H54 (cell line): ENCODE results near the gene ZNF189.

Experiments used
- DNase-seq: peaks from one replicate; pipeline ENCODE4 v3.0.0; 2011; ENCODE audit warnings: low spot score, mixed read lengths; ENCODE audit not compliant: insufficient read length
- FAIRE-seq: peaks from 3 replicates; lab custom pipeline; 2011; peaks lifted over from hg19 to GRCh38; lab: Jason Lieb, UNC
- POLR2A ChIP-seq: IDR thresholded peaks from 2 replicates; pipeline ENCODE4 v1.6.1; 2011; ENCODE audit warnings: low read depth, mild to moderate bottlenecking, low read length

The ZNF189 gene

DNA sequence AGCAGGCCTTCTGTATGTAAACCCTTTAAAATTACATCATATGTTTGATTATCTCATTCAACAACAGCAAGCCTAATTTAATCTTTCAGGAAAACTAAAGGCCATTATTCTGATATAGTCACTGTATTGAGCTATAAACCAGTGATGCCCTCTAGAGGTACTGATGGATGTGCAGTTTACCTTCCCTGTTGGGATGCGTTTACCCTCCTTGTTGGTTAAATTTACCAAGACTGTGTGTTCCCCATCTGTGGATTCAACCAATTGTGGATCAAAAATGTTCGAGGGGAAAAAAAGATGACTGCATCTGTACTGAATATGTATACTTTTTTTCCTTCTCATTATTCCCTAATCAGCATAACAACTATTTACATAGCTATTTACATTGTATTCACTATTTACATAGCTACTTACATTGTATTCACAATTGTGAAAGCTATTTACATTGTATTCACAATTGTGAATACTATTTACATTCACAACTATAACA is 10.1 kb upstream of the ZNF189 start:
- DNase-seq (no peak), FAIRE-seq (peak; percentile 98)

DNA sequence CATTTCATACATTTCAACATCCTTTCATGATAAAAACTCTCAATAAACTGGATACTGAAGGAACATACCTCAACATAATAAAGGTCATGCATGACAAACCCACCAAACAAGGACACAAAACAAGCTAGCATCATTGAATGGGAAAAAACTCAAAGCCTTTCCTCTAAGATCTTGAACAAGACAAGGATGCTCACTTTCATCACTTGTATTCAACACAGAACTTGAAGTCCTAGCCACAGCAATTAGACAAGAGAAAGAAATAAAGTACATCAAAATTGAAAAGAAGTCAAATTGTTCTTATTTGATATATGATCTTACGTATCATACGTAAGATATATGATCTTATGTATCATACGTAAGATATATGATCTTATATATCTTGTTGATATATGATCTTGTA is 5.5 kb upstream of the ZNF189 start:
- no peak for TF ChIP-seq POLR2A
- DNase-seq (no peak), FAIRE-seq (no peak)

More for the DNA sequence above, 10.1 kb upstream of the ZNF189 start:
- TF ChIP-seq POLR2A, result no peak

DNA sequence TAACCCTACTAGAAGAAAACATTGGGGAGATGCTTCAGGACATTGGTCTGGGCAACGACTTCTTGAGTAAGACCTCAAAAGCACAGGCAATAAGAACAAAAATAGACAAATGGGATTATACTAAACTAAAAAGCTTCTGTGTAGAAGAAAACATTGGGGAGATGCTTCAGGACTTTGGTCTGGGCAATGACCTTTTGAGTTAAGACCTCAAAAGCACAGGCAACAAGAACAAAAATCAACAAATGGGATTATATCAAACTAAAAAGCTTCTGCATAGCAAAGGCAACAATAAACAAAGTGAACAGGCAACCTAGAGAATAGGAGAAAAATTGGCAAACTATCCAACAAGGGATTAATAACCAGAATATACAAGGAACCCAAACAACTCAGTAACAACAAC is 4.0 kb upstream of the ZNF189 start:
- FAIRE-seq, result peak; percentile 43
- DNase-seq, result no peak
- no peak for TF ChIP-seq POLR2A

DNA sequence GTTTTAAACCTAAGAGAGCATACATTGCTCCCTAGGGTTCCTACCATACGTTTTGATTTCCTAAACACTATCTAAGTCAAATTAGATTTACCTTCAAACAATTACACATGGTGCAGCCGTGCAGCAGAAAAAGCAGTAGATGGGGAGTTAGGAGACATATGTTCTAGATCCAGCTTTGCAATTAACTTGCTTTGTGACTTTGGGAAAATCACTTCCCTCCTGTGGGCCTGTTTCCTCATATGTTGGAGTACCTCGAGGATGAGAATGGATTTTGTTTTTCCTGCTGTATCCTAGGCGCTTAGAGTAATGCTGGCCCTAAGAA is 944 bp upstream of the ZNF189 start:
- no peak for TF ChIP-seq POLR2A
- DNase-seq (no peak), FAIRE-seq (no peak)

DNA sequence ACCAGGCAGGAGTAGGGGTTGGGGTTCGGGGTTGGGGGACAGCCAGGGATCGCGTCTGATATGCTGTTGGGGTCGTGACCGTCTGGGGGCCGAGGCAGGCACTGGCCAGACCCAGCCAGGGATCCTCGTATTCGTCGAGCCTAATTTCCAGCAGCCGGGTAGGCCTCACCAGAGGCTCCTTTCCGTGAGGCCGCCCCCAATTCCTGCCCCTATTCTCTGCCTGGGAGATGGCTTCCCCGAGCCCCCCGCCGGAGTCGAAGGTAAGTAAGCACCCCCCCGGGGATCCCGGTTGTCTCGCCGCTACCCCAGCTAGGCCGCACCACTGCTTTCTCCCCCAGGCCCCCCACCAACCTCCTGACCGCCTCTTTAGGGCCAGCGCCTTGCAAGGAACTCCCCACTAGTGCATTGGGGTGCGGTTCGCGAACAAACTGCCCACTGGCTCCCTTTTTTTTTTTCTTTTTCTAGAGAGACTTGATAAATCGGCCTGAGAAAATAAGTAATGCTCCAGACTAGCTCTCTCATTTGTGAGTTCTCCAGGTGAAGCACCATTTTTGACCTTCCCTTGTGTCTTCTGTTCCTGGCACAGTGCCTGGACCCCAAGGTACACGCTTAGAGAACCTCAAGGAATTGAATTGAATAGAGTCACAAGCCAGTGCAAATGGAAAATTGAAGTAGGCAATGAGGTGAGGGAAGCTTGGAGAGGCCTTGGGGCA is 435 bp downstream of the ZNF189 start:
- no peak for DNase-seq
- no peak for TF ChIP-seq POLR2A
- no peak for FAIRE-seq

DNA sequence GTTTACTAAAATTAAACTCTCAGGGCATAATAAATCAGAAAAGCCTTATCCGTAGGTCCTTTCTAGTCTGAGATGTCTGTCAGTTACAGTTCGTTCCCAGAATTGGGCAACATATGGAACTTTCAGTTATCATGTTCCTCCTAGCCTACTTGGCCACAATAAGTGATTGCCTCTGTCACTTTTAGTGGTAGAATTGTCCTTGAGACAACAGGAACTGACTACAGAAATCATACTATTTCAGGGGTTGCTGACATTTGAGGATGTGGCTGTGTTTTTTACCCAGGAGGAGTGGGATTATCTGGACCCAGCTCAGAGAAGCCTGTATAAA is 956 bp downstream of the ZNF189 start:
- no peak for TF ChIP-seq POLR2A
- DNase-seq (no peak), FAIRE-seq (peak; percentile 62)

DNA sequence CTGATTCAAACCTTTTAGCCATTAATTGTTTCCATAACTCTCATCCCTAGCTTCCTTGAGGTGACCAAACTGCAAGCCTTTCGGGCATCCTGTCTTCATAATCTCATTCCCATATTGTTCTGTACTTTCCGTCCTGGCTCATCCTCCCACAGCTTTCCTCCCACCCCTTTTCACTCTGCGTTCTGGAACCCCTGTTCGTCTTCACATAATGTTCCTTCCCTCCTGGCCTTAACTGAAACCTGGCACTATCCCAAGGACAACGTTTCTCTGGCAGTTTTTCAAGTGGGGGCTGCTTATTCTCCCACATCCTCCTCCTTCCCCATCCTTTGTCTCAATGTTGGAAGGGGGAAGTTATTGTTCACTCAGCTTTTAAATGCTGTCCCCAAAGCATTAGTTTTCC is 1.5 kb downstream of the ZNF189 start:
- DNase-seq (no peak), FAIRE-seq (peak; percentile 50)
- TF ChIP-seq POLR2A, result no peak

DNA sequence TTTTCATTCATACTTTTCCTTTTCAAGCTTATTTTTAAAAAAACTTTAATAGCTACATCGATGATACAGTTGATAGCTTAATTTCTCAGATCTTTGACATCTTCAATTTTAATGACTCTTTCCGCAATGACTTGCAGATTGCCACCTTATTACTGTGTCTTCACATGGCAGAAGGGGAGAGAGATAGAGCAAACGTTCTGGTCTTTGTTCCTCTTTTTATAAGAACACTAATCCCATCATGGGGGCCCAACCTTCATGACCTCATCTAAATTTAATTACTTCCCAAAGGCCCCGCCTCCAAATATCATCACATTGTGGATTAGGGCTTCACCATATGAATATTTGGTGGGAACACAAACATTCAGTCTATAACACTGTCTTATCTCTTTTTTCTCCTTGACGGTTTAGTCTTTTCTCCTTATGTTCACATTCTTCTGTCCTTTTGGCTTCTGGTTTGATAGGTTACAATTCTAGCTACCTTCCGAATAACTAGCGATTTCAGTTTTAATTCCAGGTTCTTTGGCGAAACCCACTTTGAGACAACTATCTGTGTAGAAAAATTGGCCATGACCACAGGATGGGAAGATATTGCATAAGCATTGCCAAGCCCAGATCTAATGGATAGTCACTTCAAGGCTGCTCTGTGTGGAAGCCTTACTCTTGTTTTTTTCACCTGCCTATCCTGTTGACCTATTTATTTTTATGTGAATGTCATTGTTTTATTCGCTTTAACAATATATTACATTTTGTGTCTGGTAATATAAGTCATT is 5.0 kb downstream of the ZNF189 start:
- DNase-seq, result no peak
- FAIRE-seq, result no peak
- TF ChIP-seq POLR2A, result no peak

DNA sequence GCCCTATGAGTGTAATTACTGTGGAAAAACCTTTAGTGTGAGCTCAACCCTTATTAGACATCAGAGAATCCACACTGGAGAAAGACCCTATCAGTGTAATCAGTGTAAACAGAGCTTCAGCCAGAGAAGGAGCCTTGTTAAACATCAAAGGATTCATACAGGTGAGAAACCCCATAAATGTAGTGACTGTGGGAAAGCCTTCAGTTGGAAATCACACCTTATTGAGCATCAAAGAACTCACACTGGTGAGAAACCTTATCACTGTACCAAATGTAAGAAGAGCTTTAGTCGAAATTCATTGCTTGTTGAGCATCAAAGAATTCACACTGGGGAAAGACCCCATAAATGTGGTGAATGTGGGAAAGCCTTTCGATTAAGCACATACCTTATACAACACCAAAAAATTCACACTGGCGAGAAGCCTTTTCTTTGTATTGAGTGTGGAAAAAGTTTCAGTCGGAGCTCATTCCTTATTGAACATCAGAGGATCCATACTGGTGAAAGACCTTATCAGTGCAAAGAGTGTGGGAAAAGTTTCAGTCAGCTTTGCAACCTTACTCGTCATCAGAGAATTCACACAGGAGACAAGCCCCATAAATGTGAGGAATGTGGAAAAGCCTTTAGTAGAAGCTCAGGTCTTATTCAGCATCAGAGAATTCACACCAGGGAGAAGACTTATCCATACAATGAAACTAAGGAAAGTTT is 9.9 kb downstream of the ZNF189 start:
- no peak for DNase-seq
- no peak for TF ChIP-seq POLR2A
- no peak for FAIRE-seq

DNA sequence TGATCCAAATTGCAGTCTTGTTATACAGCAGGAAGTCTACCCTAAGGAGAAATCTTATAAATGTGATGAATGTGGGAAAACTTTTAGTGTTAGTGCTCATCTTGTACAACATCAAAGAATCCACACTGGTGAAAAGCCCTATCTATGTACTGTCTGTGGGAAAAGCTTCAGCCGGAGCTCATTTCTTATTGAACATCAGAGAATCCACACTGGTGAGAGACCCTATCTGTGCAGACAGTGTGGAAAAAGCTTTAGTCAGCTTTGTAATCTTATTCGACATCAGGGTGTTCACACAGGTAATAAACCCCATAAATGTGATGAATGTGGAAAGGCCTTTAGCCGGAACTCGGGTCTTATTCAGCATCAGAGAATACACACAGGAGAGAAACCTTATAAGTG is 10.4 kb downstream of the ZNF189 start:
- TF ChIP-seq POLR2A, result no peak
- DNase-seq, result no peak
- FAIRE-seq, result peak; percentile 89

DNA sequence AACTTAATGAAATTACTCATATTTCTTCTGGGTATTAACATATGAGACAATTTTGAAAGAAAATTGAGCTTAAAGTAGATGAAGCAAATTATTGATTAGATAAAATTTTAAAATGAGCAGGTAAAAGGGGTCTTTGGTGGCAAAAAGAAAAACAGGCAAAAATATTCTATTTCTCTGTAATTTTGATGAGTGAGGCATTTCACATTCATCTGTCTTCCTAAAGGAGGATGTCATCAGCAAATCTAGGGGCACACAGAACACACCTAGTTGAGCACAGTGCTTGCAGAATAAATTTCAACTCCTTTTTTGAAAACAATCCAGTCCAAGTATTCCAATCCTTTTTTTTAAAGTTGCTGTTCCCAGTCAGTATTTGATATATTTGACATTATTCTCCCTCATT is 16.2 kb downstream of the ZNF189 start:
- no peak for FAIRE-seq

DNA sequence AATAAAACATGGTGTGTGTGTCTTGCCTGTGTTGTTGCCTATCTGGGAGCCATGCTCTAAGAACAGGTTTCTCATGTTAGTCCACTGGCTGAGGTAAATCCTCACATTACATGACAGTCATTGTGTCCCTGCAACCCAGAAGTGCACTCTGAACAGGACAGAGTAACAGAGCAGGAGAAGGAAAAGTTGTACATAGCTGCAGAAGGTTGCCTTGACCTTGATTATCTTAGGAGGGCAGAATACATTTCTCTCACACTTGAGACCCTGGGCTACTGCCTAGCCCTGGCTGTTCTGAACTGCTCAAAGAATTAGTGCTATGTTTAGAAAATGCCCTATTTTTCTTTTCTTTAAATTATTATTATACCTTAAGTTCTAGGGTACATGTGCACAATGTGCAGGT is 16.9 kb downstream of the ZNF189 start:
- no peak for DNase-seq
- peak; percentile 77 for FAIRE-seq
- TF ChIP-seq POLR2A, result no peak

More for the DNA sequence above, 16.2 kb downstream of the ZNF189 start:
- DNase-seq, result no peak
- no peak for TF ChIP-seq POLR2A

DNA sequence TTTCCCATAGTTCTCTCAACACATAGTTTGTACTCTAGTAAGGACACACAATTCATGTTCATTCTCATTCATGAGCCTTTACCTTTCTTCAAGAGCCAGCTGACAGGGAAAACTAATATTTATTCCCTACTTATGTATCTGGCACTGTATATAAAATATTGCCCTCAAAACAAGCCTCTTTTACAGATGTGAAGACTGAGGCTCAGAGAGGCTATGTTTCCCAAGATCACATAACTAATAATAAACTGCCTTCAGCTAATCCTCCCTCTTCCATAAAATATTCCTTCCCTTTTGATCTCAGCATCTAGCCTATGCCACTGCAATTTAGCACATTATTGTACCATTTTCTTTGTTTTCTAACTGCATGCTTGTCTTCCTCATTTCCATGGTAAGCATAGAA is 18.7 kb downstream of the ZNF189 start:
- DNase-seq, result no peak
- FAIRE-seq, result no peak
- TF ChIP-seq POLR2A, result no peak

DNA sequence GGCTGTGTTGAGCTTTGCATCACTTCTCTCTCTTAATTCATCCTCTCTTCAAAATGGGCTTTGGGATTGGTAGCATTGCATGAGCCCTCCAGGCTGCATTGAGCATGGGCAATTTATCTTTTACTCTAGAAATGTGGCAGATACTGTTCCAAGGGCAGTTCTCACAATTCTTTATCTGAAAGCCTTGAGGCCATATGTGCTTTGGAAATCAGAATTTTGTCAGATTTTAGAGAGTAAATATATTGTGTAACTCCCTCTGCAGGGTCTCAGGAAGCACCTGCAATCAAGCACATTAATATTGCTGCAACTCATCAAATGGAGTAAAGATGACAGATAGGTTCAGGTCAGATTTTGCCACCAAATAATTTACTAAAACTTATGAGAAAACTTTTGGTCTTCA is 19.3 kb downstream of the ZNF189 start:
- no peak for TF ChIP-seq POLR2A
- FAIRE-seq, result no peak
- DNase-seq, result no peak
